ENCODE results near the gene SLC32A1.

SLC32A1 gene

DNA sequence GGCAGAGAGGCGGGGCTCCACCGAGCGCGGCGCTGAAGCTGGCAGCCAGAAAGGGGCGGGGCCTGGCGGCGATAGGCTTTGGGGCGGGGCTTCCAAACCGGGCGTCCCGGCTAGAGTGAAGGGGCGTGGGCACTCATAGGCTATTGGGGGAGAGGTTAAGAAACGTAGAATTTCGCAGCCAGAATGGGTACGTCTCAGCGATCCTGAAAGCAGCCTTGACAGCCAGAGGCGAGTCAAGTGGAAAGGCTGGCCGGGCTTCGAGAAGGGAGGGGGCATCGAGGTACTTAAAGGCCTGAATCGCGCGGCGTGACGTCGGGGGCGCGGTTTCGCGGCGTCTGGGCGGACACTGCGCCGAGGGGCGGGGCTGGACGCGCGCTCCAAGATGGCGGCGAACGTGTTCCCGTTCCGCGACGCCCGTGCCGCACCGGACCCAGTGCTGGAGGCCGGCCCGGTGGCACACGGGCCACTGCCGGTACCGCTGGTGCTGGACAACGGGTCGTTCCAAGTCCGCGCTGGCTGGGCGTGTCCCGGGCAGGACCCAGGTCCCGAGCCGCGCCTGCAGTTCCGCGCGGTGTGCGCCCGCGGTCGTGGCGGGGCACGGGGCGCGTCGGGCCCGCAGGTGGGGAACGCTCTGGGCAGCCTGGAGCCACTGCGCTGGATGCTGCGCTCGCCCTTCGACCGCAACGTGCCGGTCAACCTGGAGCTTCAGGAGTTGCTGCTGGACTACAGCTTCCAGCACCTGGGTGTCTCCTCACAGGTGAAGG, 24.0 kb downstream of the SLC32A1 start, which contains the start of gene ACTR5:
Gene ACTR5, plus strand, starts transcription at position 364 of the 764 bp plus-strand sequence. Its CDS starts 19 bp downstream, at position 383.
- in situ Hi-C loops (cut with HindIII; ENCODE audit: low sequenced_read_pairs), result no loop called here
- no peak for TF ChIP-seq CTCF (IDR thresholded peaks at IDR 0.05; ENCODE audit: low read depth, low read length)
- DNase-seq (ENCODE audit: low read depth, low spot score), result peak; percentile 91
- peak within 1 kb of the TSS; percentile 87 for H3K4me3 ChIP-seq (ENCODE audit: low read depth, low read length)

DNA sequence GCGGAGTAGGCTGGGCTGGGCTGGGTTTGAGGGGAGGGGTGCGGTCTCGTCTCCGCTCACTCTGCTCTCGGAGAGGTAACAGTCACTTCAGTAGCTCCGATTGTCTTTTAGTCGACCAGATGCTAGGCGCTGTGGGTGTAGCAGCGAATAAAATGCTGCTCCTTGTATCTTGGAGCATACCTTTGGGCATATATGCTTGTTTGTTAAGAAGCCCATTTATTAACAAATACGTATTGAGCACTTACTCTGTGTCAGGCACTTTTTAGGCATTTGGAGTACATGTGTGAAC, 24.5 kb downstream of the SLC32A1 start:
- no peak for DNase-seq (ENCODE audit: low read depth, low spot score)
- peak overlapping the region; percentile 87 for H3K4me3 ChIP-seq (ENCODE audit: low read depth, low read length)
- in situ Hi-C loops (cut with HindIII; ENCODE audit: low sequenced_read_pairs), result no loop called here
- TF ChIP-seq CTCF (IDR thresholded peaks at IDR 0.05; ENCODE audit: low read depth, low read length), result no peak

- in situ Hi-C loops (cut with HindIII; ENCODE audit: low sequenced_read_pairs), result no loop called here
- no peak overlapping the region for H3K4me3 ChIP-seq (ENCODE audit: low read depth, low read length)
- DNase-seq (ENCODE audit: low read depth, low spot score), result peak; percentile 38
- peak; percentile 68 for TF ChIP-seq CTCF (IDR thresholded peaks at IDR 0.05; ENCODE audit: low read depth, low read length)
Observed at GRCh38 chr20:38751360-38751976, 27.2 kb downstream of the SLC32A1 start.

- no peak for DNase-seq (ENCODE audit: low read depth, low spot score)
- no peak overlapping the region for H3K4me3 ChIP-seq (ENCODE audit: low read depth, low read length)
- no peak for TF ChIP-seq CTCF (IDR thresholded peaks at IDR 0.05; ENCODE audit: low read depth, low read length)
- in situ Hi-C loops (cut with HindIII; ENCODE audit: low sequenced_read_pairs), result no loop called here
Observed at GRCh38 chr20:38752029-38752428, 27.7 kb downstream of the SLC32A1 start.

GRCh38 chr20:38754924-38755323, 30.6 kb downstream of the SLC32A1 start:
- H3K4me3 ChIP-seq (ENCODE audit: low read depth, low read length), result no peak overlapping the region
- TF ChIP-seq CTCF (IDR thresholded peaks at IDR 0.05; ENCODE audit: low read depth, low read length), result no peak
- in situ Hi-C loops (cut with HindIII; ENCODE audit: low sequenced_read_pairs), result no loop called here
- DNase-seq (ENCODE audit: low read depth, low spot score), result no peak

GRCh38 chr20:38755324-38755910, 31.1 kb downstream of the SLC32A1 start:
- in situ Hi-C loops (cut with HindIII; ENCODE audit: low sequenced_read_pairs), result no loop called here
- DNase-seq (ENCODE audit: low read depth, low spot score), result no peak
- H3K4me3 ChIP-seq (ENCODE audit: low read depth, low read length), result no peak overlapping the region
- no peak for TF ChIP-seq CTCF (IDR thresholded peaks at IDR 0.05; ENCODE audit: low read depth, low read length)

Data from astrocyte of the spinal cord (primary cell).